C4-2B (cell line): ENCODE data around the gene TESK1.
"Not testable (repeated sequence)": the region's sequence is repeated elsewhere in the genome, so short reads cannot be mapped to it uniquely, and the experiment has no call there.

Source experiments
- H3K27ac ChIP-seq: fragments of 450-650 bp; 2 replicates; pipeline ENCODE4 v1.5.1; 2017
- ZFX ChIP-seq: fragments of 450-650 bp; IDR thresholded peaks from 2 replicates; pipeline ENCODE4 v1.6.1; 2017
- TF ChIP-seq, protein P1 (sequence below): fragments of 450-650 bp; conservative IDR thresholded peaks from 2 replicates; pipeline ENCODE4 v1.5.1; 2017; ENCODE audit warnings: mild to moderate bottlenecking

The TESK1 gene

DNA sequence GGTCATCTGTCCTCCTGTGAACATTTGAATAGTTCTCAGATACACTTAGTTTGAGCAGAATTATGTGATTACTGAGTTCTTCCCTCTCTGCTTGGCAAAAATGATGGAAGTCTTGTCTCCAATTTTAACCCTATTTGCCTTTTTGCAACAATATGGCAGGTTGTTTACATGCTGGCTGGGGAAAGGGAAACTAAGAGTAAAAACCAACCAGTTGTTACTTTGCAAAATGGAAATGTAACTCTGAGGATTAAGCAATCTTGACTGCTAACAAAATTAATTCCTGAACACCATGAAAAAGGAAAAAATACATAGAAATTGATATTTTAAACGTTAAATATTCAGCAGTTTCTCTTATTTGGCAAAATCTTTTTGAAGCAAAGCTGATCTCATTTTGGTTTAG lies 34.6 kb downstream of the TESK1 start:
- TF ChIP-seq, protein P1, sequence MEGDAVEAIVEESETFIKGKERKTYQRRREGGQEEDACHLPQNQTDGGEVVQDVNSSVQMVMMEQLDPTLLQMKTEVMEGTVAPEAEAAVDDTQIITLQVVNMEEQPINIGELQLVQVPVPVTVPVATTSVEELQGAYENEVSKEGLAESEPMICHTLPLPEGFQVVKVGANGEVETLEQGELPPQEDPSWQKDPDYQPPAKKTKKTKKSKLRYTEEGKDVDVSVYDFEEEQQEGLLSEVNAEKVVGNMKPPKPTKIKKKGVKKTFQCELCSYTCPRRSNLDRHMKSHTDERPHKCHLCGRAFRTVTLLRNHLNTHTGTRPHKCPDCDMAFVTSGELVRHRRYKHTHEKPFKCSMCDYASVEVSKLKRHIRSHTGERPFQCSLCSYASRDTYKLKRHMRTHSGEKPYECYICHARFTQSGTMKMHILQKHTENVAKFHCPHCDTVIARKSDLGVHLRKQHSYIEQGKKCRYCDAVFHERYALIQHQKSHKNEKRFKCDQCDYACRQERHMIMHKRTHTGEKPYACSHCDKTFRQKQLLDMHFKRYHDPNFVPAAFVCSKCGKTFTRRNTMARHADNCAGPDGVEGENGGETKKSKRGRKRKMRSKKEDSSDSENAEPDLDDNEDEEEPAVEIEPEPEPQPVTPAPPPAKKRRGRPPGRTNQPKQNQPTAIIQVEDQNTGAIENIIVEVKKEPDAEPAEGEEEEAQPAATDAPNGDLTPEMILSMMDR = no peak
- TF ChIP-seq ZFX = no peak
- H3K27ac ChIP-seq = no peak overlapping the region

DNA sequence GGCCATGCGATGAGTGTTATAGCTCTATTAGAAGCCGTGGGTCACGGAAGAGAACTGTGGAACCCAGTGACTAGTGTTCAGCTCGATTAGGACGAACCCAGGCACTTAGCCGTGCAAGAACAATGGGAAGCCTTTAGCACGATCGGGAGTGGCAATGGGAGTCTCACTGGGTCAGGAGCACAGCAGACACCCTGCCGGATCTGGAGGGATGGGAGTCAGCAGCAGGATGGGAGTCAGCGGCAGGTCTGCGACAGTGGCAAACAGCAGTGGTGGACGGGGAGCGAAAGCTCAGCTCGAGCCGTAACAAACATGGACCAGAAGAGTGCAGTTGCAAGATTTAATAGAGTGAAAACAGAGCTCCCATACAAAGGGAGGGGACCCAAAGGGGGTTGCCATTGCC lies 35.4 kb downstream of the TESK1 start:
- H3K27ac ChIP-seq = not testable (repeated sequence)

DNA sequence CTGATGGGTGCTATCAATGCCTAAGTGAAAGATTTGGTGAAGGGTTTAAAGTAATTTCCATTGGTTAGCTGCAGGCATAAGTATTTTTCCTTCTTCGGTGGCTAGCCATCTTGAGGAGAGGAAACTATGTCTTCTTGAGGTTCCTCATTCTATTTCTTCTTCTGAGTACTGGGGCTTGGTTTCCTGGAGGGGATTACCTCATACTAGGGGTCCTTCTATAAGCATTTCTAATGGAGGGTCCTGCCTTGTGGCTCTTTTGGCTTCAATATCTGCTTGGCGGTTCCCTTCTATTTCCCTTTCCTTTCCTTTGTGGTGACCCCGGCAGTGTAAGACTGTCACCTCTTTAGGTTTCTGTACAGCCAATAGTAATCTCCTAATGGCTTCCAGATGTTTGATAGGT lies 36.4 kb downstream of the TESK1 start:
- not testable (repeated sequence) for H3K27ac ChIP-seq

DNA sequence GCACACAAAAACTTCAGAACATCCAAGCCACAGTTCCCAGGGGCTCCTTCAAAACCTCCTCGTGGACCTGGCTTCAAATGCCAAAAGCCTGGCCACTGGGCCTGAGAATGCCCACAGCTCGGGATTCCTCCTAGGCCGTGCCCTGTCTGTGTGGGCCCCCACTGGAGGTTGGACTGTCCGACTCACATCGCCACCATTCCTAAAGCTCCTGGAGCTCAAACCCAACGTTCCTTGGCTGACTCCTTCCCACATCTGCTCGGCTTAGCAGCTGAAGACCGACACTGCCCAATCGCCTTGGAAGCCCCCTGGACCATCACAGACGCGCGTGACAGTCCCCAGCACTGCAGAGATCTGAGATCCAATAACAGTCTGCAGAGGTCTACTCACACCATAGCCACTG lies 38.0 kb downstream of the TESK1 start:
- TF ChIP-seq, protein P1 = no peak
- no peak for TF ChIP-seq ZFX
- H3K27ac ChIP-seq = no peak overlapping the region

DNA sequence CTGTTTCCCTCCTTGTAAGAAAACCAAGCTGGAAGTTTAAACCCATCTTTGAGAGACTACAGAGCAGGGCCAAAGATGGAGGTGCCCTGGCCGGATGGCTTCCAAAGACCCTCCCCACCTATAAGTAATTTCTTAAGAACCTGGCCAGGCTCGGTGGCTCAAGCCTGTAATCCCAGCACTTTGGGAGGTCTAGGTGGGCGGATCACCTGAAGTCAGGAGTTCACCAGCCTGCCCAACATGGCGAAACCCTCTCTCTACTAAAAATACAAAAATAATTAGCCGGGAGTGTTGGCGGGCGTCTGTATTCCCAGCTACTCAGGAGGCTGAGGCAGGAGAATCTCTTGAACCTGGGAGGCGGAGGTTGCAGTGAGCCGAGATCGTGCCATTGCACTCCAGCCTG lies 40.7 kb downstream of the TESK1 start:
- not testable (repeated sequence) for H3K27ac ChIP-seq

DNA sequence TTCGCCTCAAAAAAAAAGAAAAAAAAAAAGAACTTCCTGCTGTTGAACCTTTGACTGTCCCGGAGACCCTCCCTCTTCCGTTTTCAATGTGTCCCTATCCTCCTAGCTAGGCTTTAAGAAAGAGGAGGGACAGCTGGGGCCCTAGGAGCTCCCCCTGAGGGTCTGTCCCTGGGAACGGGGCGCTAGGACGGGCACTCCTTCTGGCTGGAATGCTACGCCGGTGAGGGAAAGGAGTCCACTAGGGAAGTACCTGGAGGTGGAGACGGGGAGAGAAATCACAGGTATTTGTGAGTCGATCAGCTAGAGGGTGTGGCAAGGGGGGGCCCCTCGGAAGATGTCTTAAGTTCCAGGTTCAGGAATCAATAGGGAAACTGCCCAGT lies 41.1 kb downstream of the TESK1 start:
- no peak for TF ChIP-seq ZFX
- TF ChIP-seq, protein P1 = no peak
- peak overlapping the region; percentile 56; the same call in 1 of the 2 replicates for H3K27ac ChIP-seq

DNA sequence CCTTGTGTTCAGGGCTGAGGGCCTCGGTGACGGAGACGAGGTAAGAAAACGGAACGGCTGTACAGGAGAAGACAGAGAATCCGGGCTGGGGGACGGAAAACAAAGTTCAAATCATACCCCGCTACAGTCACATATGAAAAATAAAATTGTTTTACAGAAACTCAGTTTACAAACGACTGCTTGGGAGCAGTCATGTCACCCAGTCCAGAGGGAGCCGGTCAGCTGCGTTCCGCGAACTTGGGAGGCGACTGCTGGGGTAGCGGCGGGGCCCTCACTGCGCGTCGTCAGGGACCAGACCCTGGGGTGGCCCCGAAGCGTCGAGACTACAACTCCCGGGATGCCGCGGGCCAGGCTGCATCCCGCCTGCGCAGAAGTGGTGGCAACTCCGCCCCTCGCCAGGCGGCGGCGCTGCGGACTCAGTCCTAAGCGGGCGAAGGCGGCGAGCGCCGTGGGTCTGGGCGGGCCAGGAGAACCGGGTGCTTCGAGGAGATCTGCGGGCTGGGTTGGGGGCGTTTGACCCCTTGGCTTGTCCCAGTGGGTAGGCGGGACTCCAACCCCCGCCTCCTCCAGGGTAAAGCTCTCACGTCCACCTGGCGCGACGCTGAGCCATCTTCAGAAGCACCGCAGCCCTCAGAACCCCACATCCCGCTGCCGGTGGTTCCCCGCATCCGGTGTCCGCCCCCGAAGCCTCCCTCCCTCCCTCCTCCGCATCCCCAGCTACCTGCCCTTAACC lies 41.6 kb downstream of the TESK1 start:
- no peak for TF ChIP-seq ZFX
- TF ChIP-seq, protein P1 = peak; percentile 98

DNA sequence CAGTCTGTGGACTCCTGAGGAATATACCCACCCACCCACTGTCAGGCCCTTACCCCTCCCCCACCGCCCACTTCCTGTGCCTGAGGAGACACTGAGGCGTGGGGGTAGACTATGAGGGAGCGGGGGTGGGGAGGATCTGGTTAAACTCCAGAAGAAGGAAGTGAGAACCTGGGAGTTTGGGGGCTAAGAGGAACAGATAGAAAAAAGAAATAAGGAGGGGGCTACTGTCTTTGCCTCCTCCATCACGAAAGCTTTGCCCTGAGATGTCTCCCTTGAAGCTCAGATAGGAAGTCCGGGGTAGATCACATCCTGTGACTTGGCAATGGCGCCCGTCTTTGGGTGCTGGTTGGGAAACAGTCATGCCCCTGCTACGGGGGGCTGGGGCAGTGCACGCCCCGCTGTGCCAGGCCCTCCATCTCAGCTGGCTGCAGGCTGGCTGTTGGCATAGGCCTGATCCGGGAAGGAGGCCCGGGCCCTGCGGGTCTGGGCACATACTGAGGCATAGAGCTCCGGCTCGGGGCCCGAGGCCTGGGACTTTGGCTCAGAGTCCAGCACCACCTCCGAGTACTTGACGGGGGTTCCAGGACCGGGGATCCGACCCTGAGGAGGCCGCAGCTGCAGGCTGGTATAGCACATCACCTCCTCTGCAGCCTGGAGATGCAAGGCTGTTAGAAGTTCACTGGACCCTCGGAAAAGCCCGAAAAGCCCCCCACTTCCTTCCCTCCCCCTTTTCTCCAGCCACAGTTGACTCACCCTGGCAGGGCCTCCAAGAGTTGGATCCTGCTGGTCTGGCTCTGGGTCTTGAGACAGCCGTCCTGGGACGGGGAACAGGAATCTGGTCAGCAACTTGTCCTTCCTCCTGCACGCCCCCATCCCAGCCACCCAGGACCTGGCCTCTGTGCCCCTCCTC lies 44.6 kb downstream of the TESK1 start:
- no peak for TF ChIP-seq ZFX
- TF ChIP-seq, protein P1 = no peak
- H3K27ac ChIP-seq = no peak overlapping the region

More for the DNA sequence above, 41.6 kb downstream of the TESK1 start:
- peak overlapping the region; percentile 56 for H3K27ac ChIP-seq
